C4-2B (cell line): ENCODE data around the gene NEU1.
"Not testable (repeated sequence)": the region's sequence is repeated elsewhere in the genome, so short reads cannot be mapped to it uniquely, and the experiment has no call there.

Source experiments
- ZFX ChIP-seq: fragments of 450-650 bp; IDR thresholded peaks from 2 replicates; pipeline ENCODE4 v1.6.1; 2017
- TF ChIP-seq, protein P1 (sequence below): fragments of 450-650 bp; conservative IDR thresholded peaks from 2 replicates; pipeline ENCODE4 v1.5.1; 2017; ENCODE audit warnings: mild to moderate bottlenecking

DNA sequence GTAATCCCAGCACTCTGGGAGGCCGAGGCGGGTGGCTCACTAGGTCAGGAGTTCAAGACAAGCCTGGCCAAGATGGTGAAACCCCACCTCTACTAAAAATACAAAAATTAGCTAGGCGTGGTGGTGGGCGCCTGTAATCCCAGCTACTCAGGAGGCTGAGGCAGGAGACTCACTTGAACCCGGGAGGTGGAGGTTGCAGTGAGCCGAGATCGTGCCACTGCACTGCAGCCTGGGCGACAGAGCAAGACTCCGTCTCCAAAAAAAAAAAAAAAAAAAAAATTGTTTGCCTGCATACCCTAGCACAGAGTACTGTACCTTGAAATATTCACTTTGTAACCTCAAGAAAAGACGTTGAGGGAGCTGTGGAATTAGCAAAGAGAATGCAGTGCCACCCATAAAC, 42.2 kb downstream of the NEU1 start:
- TF ChIP-seq, protein P1, sequence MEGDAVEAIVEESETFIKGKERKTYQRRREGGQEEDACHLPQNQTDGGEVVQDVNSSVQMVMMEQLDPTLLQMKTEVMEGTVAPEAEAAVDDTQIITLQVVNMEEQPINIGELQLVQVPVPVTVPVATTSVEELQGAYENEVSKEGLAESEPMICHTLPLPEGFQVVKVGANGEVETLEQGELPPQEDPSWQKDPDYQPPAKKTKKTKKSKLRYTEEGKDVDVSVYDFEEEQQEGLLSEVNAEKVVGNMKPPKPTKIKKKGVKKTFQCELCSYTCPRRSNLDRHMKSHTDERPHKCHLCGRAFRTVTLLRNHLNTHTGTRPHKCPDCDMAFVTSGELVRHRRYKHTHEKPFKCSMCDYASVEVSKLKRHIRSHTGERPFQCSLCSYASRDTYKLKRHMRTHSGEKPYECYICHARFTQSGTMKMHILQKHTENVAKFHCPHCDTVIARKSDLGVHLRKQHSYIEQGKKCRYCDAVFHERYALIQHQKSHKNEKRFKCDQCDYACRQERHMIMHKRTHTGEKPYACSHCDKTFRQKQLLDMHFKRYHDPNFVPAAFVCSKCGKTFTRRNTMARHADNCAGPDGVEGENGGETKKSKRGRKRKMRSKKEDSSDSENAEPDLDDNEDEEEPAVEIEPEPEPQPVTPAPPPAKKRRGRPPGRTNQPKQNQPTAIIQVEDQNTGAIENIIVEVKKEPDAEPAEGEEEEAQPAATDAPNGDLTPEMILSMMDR, result not testable (repeated sequence)
- not testable (repeated sequence) for TF ChIP-seq ZFX
